Adrenal gland (tissue), 12 donors: Measurements from ENCODE around the gene EXD3. TPM values are rescaled to one million over a fixed set of nuclear protein-coding genes. Genes with fewer than 3 reads are reported as not detected.
A peak's percentile ranks its signal among the peaks of the same experiment; 100 is the strongest.
"Not testable (repeated sequence)": the region's sequence is repeated elsewhere in the genome, so short reads cannot be mapped to it uniquely, and the experiment has no call there.

Experiments
- DNase-seq, 7 donors: peaks; one replicate each; pipeline ENCODE4 v3.0.0-alpha.2; 2019 to 2020
- H3K27ac ChIP-seq, 5 donors: fragments of 200-600 bp; sonication (generic) in 4 of 5; 1 replicate in 3 of 5; 2 replicates in 2 of 5; pipeline versions ENCODE4 v1.5.1 to v1.8.0; 2016 to 2020; ENCODE audit warnings: mild to moderate bottlenecking in 1 of 5
- H3K27me3 ChIP-seq: fragments of 200-600 bp; 2 replicates; pipeline ENCODE4 v1.8.0; 2021
- H3K36me3 ChIP-seq, 2 donors: fragments of 200-600 bp; replicated peaks in 1 of 2; 1 replicate in 1 of 2; 2 replicates in 1 of 2; pipeline versions ENCODE4 v1.5.1 to v1.8.0; 2018 to 2022
- H3K4me1 ChIP-seq, 2 donors: fragments of 200-600 bp; replicated peaks in 1 of 2; 1 replicate in 1 of 2; 2 replicates in 1 of 2; pipeline versions ENCODE4 v1.5.1 to v1.8.0; 2018 to 2021
- H3K4me3 ChIP-seq, 4 donors: fragments of 200-600 bp; sonication (generic) in 3 of 4; one replicate each; pipeline ENCODE4 v1.5.1; 2016 to 2018
- H3K9me3 ChIP-seq, 3 donors: fragments of 200-600 bp; sonication (generic) in 1 of 3; replicated peaks in 1 of 3; 1 replicate in 2 of 3; 2 replicates in 1 of 3; pipeline versions ENCODE4 v1.5.1 to v1.8.0; 2016 to 2021
- CTCF ChIP-seq, 6 experiments: fragments of 450-650 bp in 4 of 6; fragments of 200-600 bp in 2 of 6; sonication (generic) in 1 of 6; IDR thresholded peaks; 1 replicate in 5 of 6; 2 replicates in 1 of 6; pipeline versions ENCODE4 v1.5.1 to v1.8.0; 2016 to 2021; ENCODE audit warnings: antibody characterized with exemption in 6 of 6, mild to moderate bottlenecking in 2 of 6, moderate library complexity in 1 of 6
- POLR2A ChIP-seq, 2 donors: fragments of 450-650 bp; IDR thresholded peaks; one replicate each; pipeline ENCODE4 v1.6.1; 2017; ENCODE audit warnings: antibody characterized with exemption in 2 of 2, mild to moderate bottlenecking in 2 of 2, moderate library complexity in 1 of 2
- WGBS, 4 donors: extraction: QIAGEN DNeasy Blood & Tissue Kit in 2 of 4; methylation state at CpG; one replicate each; pipeline versions ENCODE4 v1.1.5 to v1.1.7; 2013 to 2017; 5-methylcytosine and 5-hydroxymethylcytosine counted together
- intact Hi-C, 2 donors: fragments of 100-400 bp; cut with DNase I; formaldehyde crosslinking; loops; one replicate each; pipeline versions ENCODE4 v1.14.1 to v1.15.0; 2022 to 2023
- polyA plus RNA-seq, 3 donors: library from polyadenylated mRNA; stranded (reverse); fragments of 200-250 nt in 2 of 3; fragments of 350-450 nt in 1 of 3; fragmentation: Illumina TruSeq in 1 of 3; extraction: RNeasy Lipid Tissue Mini Kit (QIAGEN cat#74804) in 1 of 3; gene quantifications; one replicate each; pipeline ENCODE4 v1.2.3, GENCODE V29; 2013 to 2014
- total RNA-seq, 9 donors: library from RNA; depleted of rRNA in 4 of 9; stranded (reverse); fragments of >200 nt in 4 of 9; fragments of 120-200 nt in 1 of 9; fragmentation: NEBNext Ultra II Directional in 1 of 9; extraction: Animal tissue kit (Norgen Biotek cat#: 25700) in 1 of 9; gene quantifications; one replicate each; pipeline versions ENCODE4 v1.1.0 to v1.2.4, GENCODE V29; 2013 to 2023
- donor health status: healthy with polysubstance abuse.
- donor health status: Bipolar disorder and iron deficiency.
- donor health status: DM: yes; HTN: yes; CAD: no.
- donor health status: DM: no; HTN: no; CAD: no.
- donor health status: DM: no; HTN: no; CAD: no.
- donor health status: DM: yes; HTN: yes; CAD: no.

The EXD3 gene
- total and polyA plus RNA-seq, 12 donors: 1.2 to 111 (median 23.9) TPM

- TF ChIP-seq CTCF (IDR thresholded peaks at IDR 0.05) (no peak), POLR2A (IDR thresholded peaks at IDR 0.05) (no peak)
- Histone ChIP-seq H3K4me1 (peaks cover 0 to 11% of the 10 kb centered on the region in 2 donors), H3K4me3 (no peak overlapping the region), H3K27ac (no peak overlapping the region), H3K27me3 (no peaks in the 10 kb centered on the region), H3K36me3 (no peaks in the 10 kb centered on the region), H3K9me3 (no peaks in the 10 kb centered on the region)
- 60 to 95% (median 94%) methylated on average over 1 to 16 of the region's 16 CpGs for WGBS, 4 donors
- DNase-seq: no peak
- intact Hi-C loops: no loop called here
These were observed 44.2 kb upstream of the EXD3 start for GRCh38 chr9:137467161-137467581.

GRCh38 chr9:137466389-137467085, 43.6 kb upstream of the EXD3 start:
- H3K4me3 ChIP-seq, H3K27me3 ChIP-seq, intact Hi-C loops, H3K36me3 ChIP-seq, H3K9me3 ChIP-seq: not testable (repeated sequence)
- Histone ChIP-seq H3K27ac (peak overlapping the region in 1 of 5 donors; percentile 92), H3K4me1 (peaks cover 0 to 11% of the 10 kb centered on the region in 2 donors)
- WGBS, 4 donors: 85 to 93% (median 90%) methylated on average over 35 of the region's 35 CpGs
- peak in 1 of 7 donors; percentile 12 for DNase-seq

DNA sequence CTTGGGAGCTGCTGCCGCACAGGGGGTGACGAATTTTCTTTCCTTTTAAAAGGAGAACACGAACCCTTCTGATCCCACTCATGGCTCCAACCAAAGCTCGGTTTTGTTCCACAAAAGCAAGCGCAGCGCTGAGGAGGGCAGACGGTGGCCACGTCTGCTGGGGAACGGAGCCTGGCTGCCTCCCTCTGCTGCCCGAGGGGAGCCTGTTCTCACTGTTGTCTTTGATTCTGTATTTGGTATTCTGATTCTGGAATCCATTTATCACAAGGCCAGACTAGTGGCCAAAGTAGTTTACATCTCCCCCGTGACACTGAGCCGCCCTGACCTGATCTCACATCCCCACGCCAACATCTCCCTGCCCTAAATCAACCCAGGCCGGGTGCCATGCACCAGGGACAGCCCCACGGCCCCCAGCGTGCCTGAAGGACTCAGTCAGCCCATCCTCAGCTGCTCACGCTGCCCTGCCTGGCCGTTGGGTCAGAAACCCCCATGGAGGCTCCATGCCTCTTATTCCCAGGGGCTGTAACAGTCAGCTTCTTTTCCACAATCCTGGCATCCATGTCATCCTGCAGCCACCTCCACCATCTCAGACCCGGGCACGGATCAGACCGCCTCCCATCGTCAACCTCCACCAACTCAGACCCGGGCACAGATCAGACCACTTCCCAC, 42.9 kb upstream of the EXD3 start:
- intact Hi-C loops: no loop called here
- TF ChIP-seq POLR2A (IDR thresholded peaks at IDR 0.05) (peak in 1 of 2 donors; percentile 47), CTCF (IDR thresholded peaks at IDR 0.05) (no peak)

GRCh38 chr9:137465000-137465719, 42.2 kb upstream of the EXD3 start:
- WGBS, 4 donors: 44 to 66% (median 55%) methylated on average over 8 to 23 of the region's 23 CpGs
- intact Hi-C loops: no loop called here

More for the DNA sequence above, 42.9 kb upstream of the EXD3 start:
- no peaks in the 10 kb centered on the region for H3K36me3 ChIP-seq
- peak overlapping the region in 3 of 5 donors; percentile 57 to 92 (median 72) for H3K27ac ChIP-seq
- H3K4me3 ChIP-seq: peak overlapping the region in 1 of 4 donors; percentile 31
- 53 to 68% (median 58%) methylated on average over 22 to 23 of the region's 23 CpGs for WGBS, 4 donors
- no peaks in the 10 kb centered on the region for H3K27me3 ChIP-seq
- peaks cover 0 to 11% of the 10 kb centered on the region in 2 donors for H3K4me1 ChIP-seq
- H3K9me3 ChIP-seq: no peaks in the 10 kb centered on the region
- DNase-seq: peak in 3 of 7 donors; percentile 23 to 43 (median 36)

More at GRCh38 chr9:137465000-137465719, 42.2 kb upstream of the EXD3 start:
- Histone ChIP-seq H3K27me3 (no peaks in the 10 kb centered on the region), H3K4me3 (peak overlapping the region in 1 of 4 donors; percentile 31), H3K27ac (peak overlapping the region in 3 of 5 donors; percentile 57 to 92 (median 72)), H3K9me3 (no peaks in the 10 kb centered on the region), H3K36me3 (no peaks in the 10 kb centered on the region), H3K4me1 (peaks cover 0 to 11% of the 10 kb centered on the region in 2 donors)
- peak; percentile 49 to 85 (median 81) for DNase-seq
- no peak for TF ChIP-seq POLR2A (IDR thresholded peaks at IDR 0.05)
- no peak for TF ChIP-seq CTCF (IDR thresholded peaks at IDR 0.05)
